Activated naive CD8-positive, alpha-beta T cell (primary cell): ENCODE measurements around the gene A3GALT2.
"Not testable (repeated sequence)": the region's sequence is repeated elsewhere in the genome, so short reads cannot be mapped to it uniquely, and the experiment has no call there.

Experiments
- H3K27ac Mint-ChIP-seq: one replicate; pipeline ENCODE4 v1.8.0; 2021; ENCODE audit warnings: mixed read lengths
- H3K27me3 Mint-ChIP-seq: one replicate; pipeline ENCODE4 v1.8.0; 2021; ENCODE audit warnings: mixed read lengths
- H3K36me3 Mint-ChIP-seq: one replicate; pipeline ENCODE4 v1.8.0; 2021; ENCODE audit warnings: mixed read lengths
- H3K4me1 Mint-ChIP-seq: one replicate; pipeline ENCODE4 v1.8.0; 2021; ENCODE audit warnings: low read depth, mixed read lengths
- H3K4me3 Mint-ChIP-seq: one replicate; pipeline ENCODE4 v1.8.0; 2021; ENCODE audit warnings: mild to moderate bottlenecking, mixed read lengths
- H3K9me3 Mint-ChIP-seq: one replicate; pipeline ENCODE4 v1.8.0; 2021; ENCODE audit warnings: low read depth, mixed read lengths

Gene A3GALT2

DNA sequence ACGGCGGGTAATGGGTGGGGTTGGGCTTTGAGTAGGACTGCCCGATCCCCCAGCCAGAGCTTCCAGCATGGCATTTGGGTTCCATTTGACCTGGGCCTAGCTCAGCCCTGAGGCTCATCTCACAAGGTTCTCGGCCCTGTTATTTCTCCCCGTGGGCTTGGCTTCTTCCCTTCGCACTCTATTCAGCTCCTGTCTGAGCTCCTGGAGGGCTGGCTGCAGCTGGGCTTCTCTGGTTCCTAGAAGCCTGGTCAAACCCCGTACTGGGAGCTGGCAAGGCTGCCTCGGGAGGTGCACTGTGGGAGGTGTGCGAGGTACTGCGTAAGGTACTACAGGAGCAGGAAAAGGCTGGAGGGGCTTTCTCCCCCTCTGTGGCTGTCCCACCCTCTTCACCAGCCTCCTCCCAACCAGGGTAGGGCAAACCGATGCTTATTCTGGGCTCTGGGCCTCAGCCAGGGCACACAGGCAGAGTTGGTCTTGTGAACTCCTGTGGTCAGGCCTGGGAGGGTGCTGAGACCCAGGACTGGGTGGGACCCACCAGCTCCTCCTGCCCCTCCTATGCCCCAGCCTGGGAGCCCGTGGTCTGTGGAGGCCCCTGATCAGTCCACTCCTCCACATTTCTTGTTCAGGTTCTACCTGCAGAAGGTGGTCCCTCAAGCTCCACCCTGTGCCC lies 814 bp downstream of the A3GALT2 start:
- no peaks in the 10 kb centered on the region for H3K27me3 Mint-ChIP-seq
- H3K36me3 Mint-ChIP-seq = peaks cover 2% of the 10 kb centered on the region
- no peak overlapping the region for H3K27ac Mint-ChIP-seq
- peaks cover 7% of the 10 kb centered on the region for H3K4me1 Mint-ChIP-seq
- no peak overlapping the region for H3K4me3 Mint-ChIP-seq
- H3K9me3 Mint-ChIP-seq = no peaks in the 10 kb centered on the region

DNA sequence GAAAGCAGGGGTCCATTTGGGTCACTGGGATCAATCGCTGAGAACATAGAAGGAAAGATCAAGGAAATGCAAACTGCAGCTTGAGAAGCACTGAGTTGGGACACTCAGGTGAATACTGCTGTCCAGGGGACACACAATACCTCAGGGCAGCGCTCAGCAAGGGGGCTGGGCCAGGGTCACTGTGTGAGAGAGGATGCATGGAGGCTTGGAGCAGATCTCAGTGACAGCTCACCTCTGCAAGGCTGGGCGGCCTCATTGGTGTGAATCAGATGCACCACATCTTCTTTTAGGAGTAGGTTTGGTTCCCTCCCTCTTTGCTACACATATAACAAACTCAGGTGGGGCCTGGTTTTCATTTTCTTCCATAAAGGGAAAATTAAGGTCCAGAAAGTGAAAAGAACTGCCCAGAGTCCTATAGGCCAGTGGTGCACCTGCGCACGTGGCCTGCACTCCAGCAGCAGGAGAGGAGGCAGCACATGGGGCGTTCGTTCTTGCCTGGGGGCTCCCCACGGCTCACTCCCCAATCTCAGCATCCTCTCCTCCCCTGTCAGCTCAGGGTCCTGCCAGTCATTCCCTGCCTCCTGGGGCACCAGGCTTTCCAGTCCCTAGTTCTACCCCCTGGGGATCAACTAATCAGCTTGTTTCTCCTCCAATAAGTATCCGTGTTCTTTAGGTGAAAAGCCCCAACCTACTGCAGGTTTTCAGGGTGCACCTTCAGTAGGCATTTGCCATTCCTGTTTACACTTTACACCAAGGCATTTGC lies 1.5 kb downstream of the A3GALT2 start:
- no peak overlapping the region for H3K27ac Mint-ChIP-seq
- peaks cover 7% of the 10 kb centered on the region for H3K4me1 Mint-ChIP-seq
- no peak overlapping the region for H3K4me3 Mint-ChIP-seq
- no peaks in the 10 kb centered on the region for H3K27me3 Mint-ChIP-seq
- H3K36me3 Mint-ChIP-seq = no peaks in the 10 kb centered on the region
- no peaks in the 10 kb centered on the region for H3K9me3 Mint-ChIP-seq

DNA sequence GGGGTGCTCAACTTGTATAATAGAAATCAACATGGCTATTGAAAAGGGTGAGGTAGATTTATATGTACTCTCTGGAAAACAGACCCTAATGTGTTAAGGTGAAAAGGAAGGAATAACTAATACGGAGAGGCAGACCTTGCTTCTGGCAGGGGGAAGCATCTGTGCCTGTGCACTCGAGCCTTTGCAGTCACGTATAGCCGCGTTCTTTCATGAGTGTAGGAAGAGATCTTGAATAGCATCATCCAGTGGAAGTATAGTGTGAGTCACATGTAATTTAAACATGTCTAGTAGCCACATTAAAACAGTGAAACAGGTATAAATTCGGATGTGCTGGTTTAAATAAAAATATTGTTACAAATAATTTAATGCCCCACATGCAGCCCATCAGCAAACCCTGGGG lies 3.0 kb downstream of the A3GALT2 start:
- Mint-ChIP-seq H3K4me1 (peaks cover 7% of the 10 kb centered on the region), H3K4me3 (no peak overlapping the region), H3K9me3 (no peaks in the 10 kb centered on the region), H3K36me3 (no peaks in the 10 kb centered on the region), H3K27ac (no peak overlapping the region), H3K27me3 (peaks cover under 1% of the 10 kb centered on the region)

DNA sequence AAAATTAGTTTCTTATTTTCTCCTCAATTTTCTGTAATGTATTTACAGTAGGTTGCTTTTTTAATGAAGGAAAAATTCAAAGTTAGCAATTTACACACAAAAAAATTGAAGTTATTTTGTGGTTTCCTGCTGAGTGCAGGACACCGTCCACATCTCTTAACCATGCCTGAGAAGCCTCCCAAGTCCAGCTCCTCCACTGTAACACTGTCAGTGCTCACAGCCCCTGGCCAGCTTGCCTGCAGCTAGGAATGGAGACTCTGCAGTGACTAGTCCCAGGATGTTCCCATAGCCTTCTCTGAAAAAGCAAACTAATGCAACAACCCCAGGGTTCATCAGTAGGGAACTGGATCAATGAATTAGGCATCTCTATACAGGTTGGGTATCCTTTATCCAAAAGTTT lies 3.5 kb downstream of the A3GALT2 start:
- Mint-ChIP-seq H3K27ac (no peak overlapping the region), H3K27me3 (peaks cover 2% of the 10 kb centered on the region), H3K4me3 (no peak overlapping the region), H3K9me3 (no peaks in the 10 kb centered on the region), H3K4me1 (peaks cover 7% of the 10 kb centered on the region), H3K36me3 (no peaks in the 10 kb centered on the region)

DNA sequence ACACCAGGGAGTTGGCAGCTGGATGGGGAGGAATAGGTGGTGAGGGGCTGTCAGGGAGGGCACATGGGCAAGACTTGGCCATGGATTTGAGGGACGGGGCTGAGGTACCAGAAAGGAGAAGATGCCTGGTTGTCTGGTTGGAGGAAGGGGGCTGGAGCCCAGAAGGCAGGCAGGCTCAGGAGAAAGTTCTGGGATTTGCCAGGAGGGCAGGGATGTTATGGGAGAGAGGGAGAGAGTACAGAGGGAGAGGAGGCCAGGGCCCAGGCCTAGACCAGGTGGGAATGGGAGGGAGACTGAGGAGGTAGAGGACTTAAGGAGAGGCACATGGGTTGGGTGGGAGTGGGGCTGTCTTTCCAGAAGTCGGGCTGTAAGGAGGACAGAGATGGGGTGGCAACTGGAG lies 4.3 kb downstream of the A3GALT2 start:
- H3K27me3 Mint-ChIP-seq = peaks cover 2% of the 10 kb centered on the region
- H3K4me3 Mint-ChIP-seq = no peak overlapping the region
- no peak overlapping the region for H3K27ac Mint-ChIP-seq
- H3K9me3 Mint-ChIP-seq = no peaks in the 10 kb centered on the region
- H3K4me1 Mint-ChIP-seq = peaks cover 7% of the 10 kb centered on the region
- no peaks in the 10 kb centered on the region for H3K36me3 Mint-ChIP-seq

DNA sequence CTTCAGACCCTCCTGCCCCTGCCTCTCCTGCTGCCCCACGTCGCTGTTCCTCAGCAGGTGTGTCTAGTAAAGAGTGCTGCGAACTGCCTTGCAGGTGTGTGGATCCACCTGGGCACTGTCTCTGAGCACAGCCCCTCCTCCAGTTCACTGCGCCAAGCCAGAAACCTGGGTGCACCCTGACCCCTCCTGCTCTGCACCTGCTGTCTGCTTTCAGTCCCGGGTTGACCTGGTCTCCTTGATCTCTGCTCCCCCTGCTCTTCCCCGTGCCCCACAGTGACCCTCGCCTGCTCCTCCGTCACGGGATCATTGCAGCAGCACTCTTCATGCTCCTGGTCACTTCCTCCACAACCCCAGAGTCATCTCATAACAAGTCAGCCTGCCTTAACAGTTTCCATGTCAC lies 6.5 kb downstream of the A3GALT2 start:
- H3K4me1 Mint-ChIP-seq = peaks cover 7% of the 10 kb centered on the region
- no peak overlapping the region for H3K4me3 Mint-ChIP-seq
- peaks cover 6% of the 10 kb centered on the region for H3K27me3 Mint-ChIP-seq
- no peaks in the 10 kb centered on the region for H3K9me3 Mint-ChIP-seq
- H3K27ac Mint-ChIP-seq = no peak overlapping the region
- peaks cover 3% of the 10 kb centered on the region for H3K36me3 Mint-ChIP-seq

DNA sequence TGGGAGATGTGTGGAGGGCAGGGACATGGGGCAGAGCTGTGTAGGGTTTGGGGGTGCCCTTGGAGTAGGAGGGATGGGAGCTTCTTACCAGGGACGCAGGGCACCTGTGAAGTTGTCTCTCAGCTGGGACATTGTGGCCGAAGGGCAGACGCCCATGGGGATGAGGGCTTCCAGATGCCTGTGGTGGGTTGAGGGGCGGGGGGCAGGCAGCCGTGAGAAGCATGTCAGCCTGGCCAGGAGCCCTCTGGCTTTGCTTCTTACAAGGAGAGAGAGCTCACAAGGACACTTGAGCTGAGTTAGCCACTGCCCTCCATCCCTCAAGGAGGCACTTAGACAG lies 8.5 kb downstream of the A3GALT2 start:
- H3K4me3 Mint-ChIP-seq = no peak overlapping the region
- peaks cover 3% of the 10 kb centered on the region for H3K36me3 Mint-ChIP-seq
- H3K4me1 Mint-ChIP-seq = peaks cover 7% of the 10 kb centered on the region
- no peak overlapping the region for H3K27ac Mint-ChIP-seq
- no peaks in the 10 kb centered on the region for H3K9me3 Mint-ChIP-seq
- H3K27me3 Mint-ChIP-seq = peaks cover 6% of the 10 kb centered on the region

DNA sequence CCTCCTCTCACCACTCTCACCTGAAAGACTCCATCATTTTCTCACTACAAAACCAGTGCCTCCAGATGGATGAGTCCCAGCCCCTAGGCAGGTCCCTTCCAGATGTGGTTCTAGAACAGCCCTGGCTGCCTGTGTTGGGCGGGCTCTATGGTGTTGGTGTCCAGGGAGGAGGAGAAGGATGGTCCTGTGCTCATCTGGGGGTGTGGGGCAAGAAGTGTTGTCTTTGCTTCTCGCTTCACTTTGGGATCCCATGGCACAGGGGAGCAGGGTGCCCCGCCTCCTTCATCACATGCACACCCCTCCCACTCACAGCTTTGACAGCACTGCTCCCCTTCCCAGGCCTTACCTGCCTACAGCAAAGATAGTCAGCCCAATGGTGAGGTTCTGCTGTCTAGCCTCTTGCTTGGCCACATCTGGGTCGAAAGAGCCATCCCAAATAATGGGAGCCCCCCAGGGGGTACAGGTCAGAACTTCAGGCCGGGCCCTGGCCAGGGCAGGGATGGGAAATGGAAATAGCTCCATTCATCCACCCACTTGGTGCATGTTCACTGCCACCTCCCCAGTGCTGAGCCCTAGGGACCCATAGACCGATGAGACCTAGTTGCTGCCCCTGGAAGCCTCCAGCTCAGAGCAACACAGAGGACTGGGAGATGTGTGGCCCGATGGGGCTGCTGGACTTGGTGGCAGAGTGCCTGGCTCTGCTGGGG lies 9.0 kb downstream of the A3GALT2 start:
- Mint-ChIP-seq H3K27me3 (peaks cover 6% of the 10 kb centered on the region), H3K9me3 (no peaks in the 10 kb centered on the region), H3K27ac (no peak overlapping the region), H3K4me3 (no peak overlapping the region), H3K36me3 (peaks cover 3% of the 10 kb centered on the region), H3K4me1 (peaks cover 7% of the 10 kb centered on the region)

DNA sequence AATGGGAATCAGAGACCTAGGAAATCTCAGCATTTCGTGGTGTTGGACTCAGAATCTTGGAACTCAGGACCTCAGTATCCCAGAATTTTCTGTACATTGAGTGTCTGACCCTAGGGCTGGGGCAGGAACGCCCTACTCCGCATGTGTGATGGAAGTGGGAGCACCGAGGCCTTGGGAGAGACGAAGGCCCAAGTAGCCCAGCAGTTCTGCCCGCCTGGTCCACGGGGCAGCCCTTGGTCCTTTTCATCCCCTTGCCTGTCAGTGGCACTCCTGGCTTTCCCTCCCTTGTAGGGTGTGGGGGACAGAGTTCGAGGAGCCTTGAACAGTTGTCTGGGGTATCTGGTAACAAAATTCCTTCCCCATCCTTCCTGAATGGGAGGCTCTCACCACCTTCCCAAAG lies 10.2 kb downstream of the A3GALT2 start:
- no peaks in the 10 kb centered on the region for H3K9me3 Mint-ChIP-seq
- no peak overlapping the region for H3K4me3 Mint-ChIP-seq
- peaks cover 4% of the 10 kb centered on the region for H3K4me1 Mint-ChIP-seq
- peaks cover 5% of the 10 kb centered on the region for H3K36me3 Mint-ChIP-seq
- no peak overlapping the region for H3K27ac Mint-ChIP-seq
- H3K27me3 Mint-ChIP-seq = peaks cover 9% of the 10 kb centered on the region

DNA sequence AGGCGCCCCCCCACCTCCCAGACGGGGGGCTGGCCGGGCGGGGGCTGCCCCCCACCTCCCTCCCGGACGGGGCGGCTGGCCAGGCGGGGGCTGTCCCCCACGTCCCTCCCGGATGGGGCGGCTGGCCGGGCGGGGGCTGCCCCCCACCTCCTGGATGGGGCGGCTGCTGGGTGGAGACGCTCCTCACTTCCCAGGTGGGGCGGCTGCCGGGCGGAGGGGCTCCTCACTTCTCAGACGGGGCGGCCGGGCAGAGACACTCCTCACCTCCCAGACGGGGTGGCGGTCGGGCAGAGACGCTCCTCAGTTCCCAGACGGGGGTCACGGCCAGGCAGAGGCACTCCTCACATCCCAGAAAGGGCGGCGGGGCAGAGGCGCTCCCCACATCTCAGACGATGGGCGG lies 11.5 kb downstream of the A3GALT2 start:
- H3K4me1 Mint-ChIP-seq, H3K27me3 Mint-ChIP-seq, H3K36me3 Mint-ChIP-seq, H3K4me3 Mint-ChIP-seq, H3K9me3 Mint-ChIP-seq, H3K27ac Mint-ChIP-seq: not testable (repeated sequence)

DNA sequence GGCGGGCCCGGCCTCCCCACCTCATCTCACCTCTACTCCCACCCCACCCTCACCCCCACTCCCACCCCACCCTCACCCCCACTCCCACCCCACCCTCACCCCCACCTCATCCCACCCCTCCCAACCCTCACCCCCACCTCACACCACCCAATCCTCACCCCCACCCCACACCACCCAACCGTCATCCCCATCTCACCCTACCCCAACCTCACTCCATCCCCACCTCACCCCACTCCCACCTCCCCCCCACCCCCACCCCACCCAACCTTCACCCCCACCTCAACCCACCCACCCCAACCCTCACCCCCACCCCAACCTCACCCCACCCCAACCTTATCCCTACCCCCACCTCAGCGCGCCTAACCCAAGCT lies 13.4 kb downstream of the A3GALT2 start:
- Mint-ChIP-seq H3K27me3 (peaks cover 7% of the 10 kb centered on the region), H3K4me3 (no peak overlapping the region), H3K36me3 (peaks cover 5% of the 10 kb centered on the region), H3K4me1 (peaks cover 9% of the 10 kb centered on the region), H3K27ac (no peak overlapping the region), H3K9me3 (no peaks in the 10 kb centered on the region)

DNA sequence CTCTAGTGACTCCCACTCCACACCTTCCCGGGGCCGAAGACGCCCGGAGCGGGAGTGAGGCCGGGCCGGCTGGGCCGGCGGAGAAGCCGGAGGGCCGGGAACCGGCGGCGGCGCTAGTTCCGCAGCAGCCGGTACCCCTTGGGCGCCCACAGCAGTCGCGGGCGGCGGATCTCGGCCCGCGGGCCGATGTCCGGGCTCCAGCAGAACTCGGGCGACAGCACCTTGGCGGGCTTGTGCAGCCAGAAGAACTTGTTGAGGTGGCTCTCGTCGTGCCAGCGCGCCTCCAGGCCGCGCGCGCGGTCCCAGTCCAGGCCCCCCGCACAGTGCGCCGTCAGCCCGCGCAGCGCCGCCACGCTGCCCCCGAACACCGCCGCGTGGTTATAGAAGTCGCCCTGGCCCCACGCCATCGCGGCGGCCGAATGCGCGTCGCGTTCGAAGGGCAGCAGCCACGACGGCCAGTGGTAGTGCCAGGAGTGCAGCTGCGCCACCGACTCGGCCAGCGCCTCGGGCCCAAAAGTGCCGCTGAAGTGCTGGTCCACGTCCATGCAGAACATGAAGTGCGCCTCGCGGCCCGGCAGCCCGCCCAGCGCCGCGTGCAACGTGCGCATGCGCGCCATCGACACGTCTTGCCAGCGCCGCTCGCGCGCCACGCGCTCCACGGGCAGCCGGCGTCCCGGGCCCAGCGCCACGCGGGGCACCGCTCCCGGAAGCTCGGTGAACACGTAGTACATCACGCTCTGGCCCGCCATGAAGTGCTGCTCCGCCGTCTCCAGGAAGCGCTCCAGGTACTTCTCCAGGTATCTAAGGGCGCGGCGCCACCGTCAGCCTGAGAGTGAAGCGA lies 14.0 kb downstream of the A3GALT2 start:
- peaks cover 7% of the 10 kb centered on the region for H3K27me3 Mint-ChIP-seq
- H3K9me3 Mint-ChIP-seq = no peaks in the 10 kb centered on the region
- H3K4me3 Mint-ChIP-seq = no peak overlapping the region
- H3K4me1 Mint-ChIP-seq = peaks cover 13% of the 10 kb centered on the region
- H3K27ac Mint-ChIP-seq = no peak overlapping the region
- peaks cover 5% of the 10 kb centered on the region for H3K36me3 Mint-ChIP-seq

DNA sequence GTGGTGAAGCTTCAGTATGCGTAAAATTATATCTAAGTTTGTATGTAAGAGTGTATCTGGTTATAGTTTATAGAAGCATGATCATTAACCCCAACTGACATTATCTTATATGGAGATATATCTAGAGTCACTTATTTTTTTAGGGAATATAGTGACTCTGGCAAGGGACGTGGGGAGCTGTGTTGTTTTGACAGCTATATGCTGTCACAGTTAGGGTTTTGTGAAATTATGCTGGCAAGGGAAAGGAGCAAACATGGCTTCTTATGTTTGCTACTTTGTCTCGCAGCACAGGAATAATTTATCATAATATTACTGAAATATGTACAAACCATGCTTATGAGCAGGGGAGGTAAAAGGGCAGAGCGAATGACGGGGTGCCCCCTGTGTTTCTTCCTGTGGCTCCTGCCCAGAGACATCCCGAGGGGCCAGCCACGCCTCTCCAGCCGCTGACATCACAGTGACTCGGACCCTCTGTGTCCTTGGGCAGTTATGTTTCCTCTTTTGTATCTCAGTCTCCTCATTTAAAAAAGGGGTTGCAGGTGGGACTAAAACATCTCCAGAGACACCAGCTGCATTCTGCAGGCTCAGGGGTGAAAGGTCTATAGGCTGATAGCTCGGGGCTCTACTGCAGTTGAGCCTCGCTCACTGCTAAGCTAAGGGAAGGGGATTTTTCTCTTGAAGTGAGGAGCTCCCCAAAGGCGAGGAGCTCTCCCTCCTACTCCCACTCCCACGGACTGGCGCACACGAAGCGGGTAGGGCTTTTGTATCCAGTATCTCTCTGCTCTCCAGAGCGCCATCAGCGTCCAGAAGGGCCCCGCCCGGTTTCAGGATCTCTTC lies 14.9 kb downstream of the A3GALT2 start:
- no peak overlapping the region for H3K27ac Mint-ChIP-seq
- H3K27me3 Mint-ChIP-seq = peaks cover 3% of the 10 kb centered on the region
- no peaks in the 10 kb centered on the region for H3K9me3 Mint-ChIP-seq
- peaks cover 3% of the 10 kb centered on the region for H3K36me3 Mint-ChIP-seq
- H3K4me3 Mint-ChIP-seq = no peak overlapping the region
- peaks cover 13% of the 10 kb centered on the region for H3K4me1 Mint-ChIP-seq

DNA sequence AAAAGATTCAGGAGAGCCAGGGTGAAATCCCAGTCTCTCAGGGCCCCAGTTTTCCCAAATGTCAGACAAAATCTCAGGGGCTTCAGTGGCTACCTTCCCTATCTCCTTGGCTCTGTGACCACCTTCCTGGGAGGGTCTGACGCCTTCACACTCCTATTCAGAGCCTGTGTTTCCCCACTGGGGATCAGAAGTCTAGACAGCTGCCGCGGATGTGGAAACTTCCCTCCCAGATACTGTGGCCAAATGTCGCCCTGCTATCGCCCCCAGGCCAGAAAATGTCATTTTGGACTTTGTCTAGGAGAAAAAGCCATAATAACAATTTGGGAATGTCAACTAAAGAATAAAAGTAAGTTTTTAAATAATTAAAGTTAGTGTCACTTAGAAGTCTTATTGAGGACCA lies 15.9 kb downstream of the A3GALT2 start:
- Mint-ChIP-seq H3K9me3 (no peaks in the 10 kb centered on the region), H3K27ac (no peak overlapping the region), H3K4me1 (peaks cover 13% of the 10 kb centered on the region), H3K27me3 (peaks cover 3% of the 10 kb centered on the region), H3K4me3 (no peak overlapping the region), H3K36me3 (peaks cover 3% of the 10 kb centered on the region)
